NCI-H2227 treated with DMSO at 0.1 percent for 48 hours (cell line): Measurements from ENCODE around the gene ALDOC.
"Not testable (repeated sequence)": the region's sequence is repeated elsewhere in the genome, so short reads cannot be mapped to it uniquely, and the experiment has no call there.

ENCODE experiments used
- DNase-seq: peaks from one replicate; lab custom pipeline; 2025; lab: John Stamatoyannopoulos, UW

Gene ALDOC

GRCh38 chr17:28582513-28582912, 5.8 kb upstream of the ALDOC start:
- no peak for DNase-seq

GRCh38 chr17:28580959-28581358, 4.3 kb upstream of the ALDOC start:
- DNase-seq, result no peak

DNA sequence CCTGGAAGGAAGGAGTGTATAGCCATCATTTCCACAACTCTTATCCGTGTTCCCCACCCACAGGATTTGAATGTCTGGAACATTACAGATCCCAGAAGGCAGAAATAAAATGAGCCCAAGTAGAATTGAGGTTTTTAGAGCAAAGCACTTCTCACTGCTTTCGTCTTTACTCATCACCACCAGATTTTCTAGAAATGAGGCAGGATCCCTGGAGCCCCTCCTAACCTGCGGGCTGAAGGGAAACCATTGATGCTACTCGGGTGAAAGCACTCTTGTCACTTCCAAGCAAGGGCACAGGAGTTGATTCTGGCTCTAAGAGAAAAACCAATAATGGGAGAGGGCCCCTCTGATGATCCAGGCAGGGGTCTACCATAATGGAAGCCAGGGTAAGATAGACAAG, 2.8 kb upstream of the ALDOC start:
- no peak for DNase-seq

GRCh38 chr17:28578246-28579195, 1.8 kb upstream of the ALDOC start:
- no peak for DNase-seq

- DNase-seq, result no peak
These were observed 750 bp upstream of the ALDOC start for GRCh38 chr17:28577466-28577824.

- DNase-seq, result not testable (repeated sequence)
These were observed 679 bp downstream of the ALDOC start for GRCh38 chr17:28576016-28576415.

- no peak for DNase-seq
These were observed 1.4 kb downstream of the ALDOC start for GRCh38 chr17:28575126-28575795.

GRCh38 chr17:28574526-28574925, 2.2 kb downstream of the ALDOC start:
- no peak for DNase-seq

DNA sequence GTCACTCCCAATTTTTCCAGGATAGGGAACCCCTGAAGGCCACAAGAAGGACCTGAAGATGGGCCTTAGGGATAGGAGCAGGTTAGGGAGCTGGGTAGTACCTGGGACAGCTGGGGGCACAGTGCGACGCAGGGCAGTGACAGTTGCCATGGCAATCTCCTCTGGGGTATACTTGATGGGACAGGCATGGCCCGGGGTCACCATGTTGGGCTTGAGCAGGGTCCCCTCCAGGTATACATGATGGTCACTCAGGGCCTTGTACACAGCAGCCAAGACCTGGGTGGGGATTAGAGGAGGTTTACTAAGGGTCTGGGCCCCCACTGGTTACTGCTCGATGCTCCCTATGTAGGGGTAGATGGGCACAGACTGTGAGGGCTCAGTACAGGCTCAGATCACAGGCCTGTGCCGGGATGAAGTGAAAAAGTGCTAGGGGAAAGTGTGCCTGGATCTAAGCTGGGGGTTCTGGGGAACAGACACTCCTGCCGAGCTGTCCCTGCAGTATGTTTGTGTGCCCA, 2.7 kb downstream of the ALDOC start:
- DNase-seq, result no peak

DNA sequence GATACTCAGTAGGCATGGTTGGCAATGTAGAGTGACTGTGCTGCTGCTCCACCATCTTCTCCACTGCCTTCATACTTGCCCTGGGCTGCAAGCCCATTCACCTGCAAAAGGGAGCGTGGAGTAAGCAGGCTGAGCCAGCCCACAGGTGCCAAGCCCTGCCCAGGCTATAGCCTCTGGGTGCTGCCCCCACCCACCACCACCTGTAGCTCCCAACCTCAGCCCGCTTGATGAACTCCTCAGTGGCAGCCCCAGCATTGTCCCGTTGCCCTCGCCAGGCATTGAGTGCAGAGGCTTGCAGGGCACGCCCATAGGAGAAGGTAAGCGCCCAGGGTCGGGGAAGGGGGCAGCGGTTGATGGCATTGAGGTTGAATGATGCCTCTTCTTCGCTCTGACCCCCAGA, 3.2 kb downstream of the ALDOC start:
- DNase-seq, result no peak

DNA sequence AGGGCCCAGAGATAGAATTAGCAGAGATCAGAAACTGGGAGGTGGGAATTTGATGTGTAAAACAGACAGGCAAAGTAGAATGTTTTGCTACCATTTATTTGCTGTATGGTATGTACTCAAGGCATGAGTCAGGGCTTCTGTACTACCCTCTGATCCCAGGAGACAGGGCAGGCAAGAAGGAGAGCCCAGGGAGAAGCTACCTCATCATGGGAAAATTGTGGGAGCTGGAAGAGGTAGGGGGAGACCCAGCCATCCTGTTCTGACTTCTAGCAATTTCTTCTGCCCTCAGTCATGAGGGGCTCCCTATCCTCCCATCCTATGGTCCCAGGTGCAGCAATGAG, 3.7 kb downstream of the ALDOC start:
- no peak for DNase-seq

GRCh38 chr17:28572259-28573039, 4.2 kb downstream of the ALDOC start:
- no peak for DNase-seq

- peak; percentile 72 for DNase-seq
These were observed 5.2 kb downstream of the ALDOC start, which contains the start of gene PIGS for GRCh38 chr17:28571361-28572122. Gene PIGS (minus strand): TSS chr17:28571524. CDS start chr17:28571496, 28 bp downstream.

GRCh38 chr17:28570716-28571360, 5.9 kb downstream of the ALDOC start:
- peak; percentile 11 for DNase-seq

DNA sequence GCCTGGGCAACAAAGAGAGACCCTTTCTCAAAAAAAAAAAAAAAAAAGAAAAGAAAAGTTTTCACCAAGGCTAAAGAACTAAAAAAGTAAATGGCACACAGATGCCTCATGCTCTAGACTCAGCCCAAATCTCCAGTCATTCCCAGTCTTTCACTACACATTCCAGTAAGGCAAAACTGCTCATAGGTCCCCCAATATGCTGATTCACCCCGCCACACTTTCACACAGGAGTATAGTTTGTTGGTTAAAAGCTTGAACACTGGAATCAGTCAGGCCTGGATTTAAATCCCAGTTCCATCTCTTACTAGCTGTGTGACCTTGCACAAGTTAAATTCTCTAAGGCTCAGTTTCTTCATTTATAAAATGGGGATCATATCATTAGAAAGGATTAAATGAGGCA, 7.2 kb downstream of the ALDOC start:
- no peak for DNase-seq

- no peak for DNase-seq
These were observed 9.1 kb downstream of the ALDOC start for GRCh38 chr17:28567604-28568003.

- no peak for DNase-seq
These were observed 13.2 kb downstream of the ALDOC start for GRCh38 chr17:28563475-28563874.

- DNase-seq, result no peak
These were observed 21.7 kb downstream of the ALDOC start for GRCh38 chr17:28555022-28555421.

DNA sequence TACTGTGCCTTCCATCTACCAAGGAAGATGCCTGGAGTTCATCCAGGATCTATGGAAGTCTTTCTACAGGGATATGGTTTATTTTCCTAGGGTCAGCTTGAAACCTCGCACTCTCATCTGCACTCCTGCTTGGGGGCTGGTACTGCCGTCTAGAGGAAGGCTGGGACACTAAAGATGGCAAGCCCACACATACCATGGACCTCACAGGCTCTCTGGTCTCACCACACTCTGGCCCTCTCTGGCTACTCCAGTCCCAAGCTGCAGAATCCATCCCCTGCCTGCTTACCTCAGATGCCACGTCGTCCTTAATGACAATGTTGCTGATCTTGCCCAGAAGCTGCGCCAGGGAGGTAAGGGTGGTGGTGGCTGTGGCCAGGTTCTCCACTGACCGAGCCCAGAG, 22.1 kb downstream of the ALDOC start:
- no peak for DNase-seq

GRCh38 chr17:28553000-28553505, 23.6 kb downstream of the ALDOC start:
- DNase-seq, result no peak
